Ureter (tissue), 1 donor: ENCODE measurements around the gene KIAA0040. TPM values are rescaled to one million over a fixed set of nuclear protein-coding genes. Genes with fewer than 3 reads are reported as not detected.

Experiments used
- DNase-seq: peaks from one replicate; pipeline ENCODE4 v3.0.0-alpha.2; 2020; ENCODE audit warnings: low spot score
- total RNA-seq: library from RNA; stranded (reverse); gene quantifications from one replicate; pipeline ENCODE4 v1.2.4, GENCODE V29; 2023
- donor health status: DM: yes; HTN: yes; CAD: no.

The KIAA0040 gene
- total RNA-seq, 1 donor from 2014 or later, result 25.3 TPM

- DNase-seq, result no peak
Measured at GRCh38 chr1:175171036-175171913, 21.3 kb downstream of the KIAA0040 start.

- no peak for DNase-seq
Measured at GRCh38 chr1:175169286-175170018, 23.1 kb downstream of the KIAA0040 start.

DNA sequence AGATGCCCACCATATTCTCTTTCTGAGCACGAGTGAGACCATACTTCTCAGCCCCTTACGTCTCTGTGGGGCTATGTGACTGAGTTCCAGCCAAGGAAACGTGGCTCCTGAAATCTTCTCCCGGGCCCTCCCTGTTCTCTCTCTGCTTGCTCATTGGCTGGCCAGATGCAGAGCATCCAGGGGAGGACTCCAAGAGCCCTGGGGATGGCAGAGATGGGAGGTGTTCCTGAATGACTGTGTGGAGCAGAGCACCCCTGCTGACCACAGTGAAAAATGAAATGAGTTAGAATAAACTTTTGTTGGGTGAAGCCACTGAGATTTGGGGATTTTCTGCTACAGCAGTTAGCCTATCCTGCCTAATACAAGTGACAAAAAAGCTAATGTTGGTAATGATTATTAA, 23.8 kb downstream of the KIAA0040 start:
- DNase-seq, result no peak

DNA sequence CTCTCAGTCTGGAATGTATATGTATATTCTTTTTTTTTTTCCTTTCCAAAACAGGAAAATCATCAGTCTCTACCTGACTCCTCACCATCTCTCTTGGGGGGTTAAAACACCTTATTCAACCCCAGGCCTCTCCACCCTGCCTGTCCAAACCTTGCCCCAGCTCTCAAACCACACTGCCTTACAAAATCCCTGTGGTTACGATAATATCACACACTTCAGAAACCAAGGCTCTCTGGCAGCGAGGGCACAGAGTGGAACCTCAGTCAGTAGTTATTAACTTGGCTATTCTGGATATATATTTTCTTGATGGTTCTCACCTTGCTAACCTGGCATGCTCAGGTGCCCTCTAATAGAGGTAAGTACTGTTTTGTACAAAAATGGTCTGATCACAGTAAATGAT, 24.7 kb downstream of the KIAA0040 start:
- no peak for DNase-seq

DNA sequence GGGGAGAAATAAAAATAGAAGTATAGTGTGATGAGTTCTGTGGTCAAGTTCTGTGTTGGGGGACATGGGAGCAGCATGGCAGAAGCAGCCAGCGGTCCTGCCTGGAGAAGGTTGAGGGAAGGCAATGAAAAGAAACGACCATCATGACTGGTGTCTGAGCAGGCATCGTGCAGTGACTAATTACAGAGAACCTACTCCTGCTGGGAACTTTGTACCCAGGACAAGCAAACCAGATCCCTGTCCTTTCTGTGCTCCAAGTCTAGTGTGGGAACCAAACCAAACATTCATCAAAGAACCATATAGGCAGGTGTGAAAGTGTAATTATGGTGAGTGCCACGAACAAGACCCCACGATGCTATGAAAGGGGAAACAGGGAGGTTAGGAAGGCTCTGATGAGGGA, 25.8 kb downstream of the KIAA0040 start:
- DNase-seq, result no peak

- DNase-seq, result no peak
Measured at GRCh38 chr1:175164751-175165150, 27.8 kb downstream of the KIAA0040 start.

- no peak for DNase-seq
Measured at GRCh38 chr1:175163702-175164101, 28.9 kb downstream of the KIAA0040 start.

- DNase-seq, result no peak
Measured at GRCh38 chr1:175162955-175163354, 29.6 kb downstream of the KIAA0040 start.

DNA sequence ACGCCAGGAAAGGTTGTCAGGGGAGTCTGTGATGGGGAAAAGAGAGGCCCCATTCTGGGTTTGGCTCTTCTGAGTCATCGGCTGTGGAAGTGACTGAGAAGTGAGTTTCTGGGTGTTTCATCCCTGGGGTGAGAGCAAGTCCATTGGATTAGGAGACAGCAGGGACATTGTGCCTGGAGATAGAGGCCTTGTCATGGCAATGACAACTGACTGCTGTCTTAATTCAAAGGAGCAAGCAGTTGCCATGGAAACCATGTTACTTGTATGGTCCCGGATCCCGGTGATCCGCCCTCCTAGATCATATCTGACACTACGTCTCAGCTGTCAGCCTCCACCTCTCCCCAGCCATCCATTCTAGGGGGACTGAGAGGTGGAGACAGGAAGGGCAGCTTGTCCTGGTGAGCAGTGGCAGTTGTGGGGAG, 34.4 kb downstream of the KIAA0040 start:
- DNase-seq, result no peak

DNA sequence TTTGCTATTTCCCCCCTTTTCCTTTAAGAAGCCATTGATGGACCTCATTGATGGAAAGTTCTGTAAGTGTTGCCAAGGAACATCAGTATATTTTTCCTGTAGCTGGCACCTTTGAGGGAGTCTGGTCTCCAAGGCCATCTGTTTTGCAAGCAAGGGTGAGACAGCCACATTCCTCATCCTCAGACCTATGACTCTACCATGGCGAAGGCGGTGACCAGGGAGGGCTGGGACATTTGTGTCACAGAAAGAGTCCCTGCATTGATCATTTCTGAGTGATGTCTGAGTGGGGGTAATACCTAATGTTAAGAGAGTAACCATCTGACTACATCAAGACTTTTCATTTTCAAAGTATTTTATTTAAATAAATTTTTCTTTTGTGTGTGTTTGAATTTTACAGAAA, 35.4 kb downstream of the KIAA0040 start:
- DNase-seq, result no peak

DNA sequence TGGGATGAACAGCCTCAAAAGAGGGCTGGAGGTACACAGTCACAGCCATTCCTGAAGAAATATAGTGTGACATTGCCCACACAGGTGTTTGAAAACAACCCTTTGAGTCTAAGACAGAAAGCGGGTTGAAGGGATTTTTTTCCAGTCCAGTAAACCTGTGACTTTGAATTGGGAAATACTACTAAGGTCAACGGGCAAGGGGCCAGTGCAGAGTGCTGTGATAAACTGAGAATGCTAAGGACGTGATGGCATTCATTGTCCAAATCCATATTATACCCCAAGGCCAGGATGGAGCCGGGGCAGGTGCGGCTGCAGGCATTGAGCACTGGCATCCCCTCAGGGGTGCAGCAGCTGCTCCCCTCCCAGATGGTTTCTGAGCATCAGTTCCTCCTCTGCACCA, 36.6 kb downstream of the KIAA0040 start:
- no peak for DNase-seq

- DNase-seq, result no peak
Measured at GRCh38 chr1:175155473-175155856, 37.1 kb downstream of the KIAA0040 start.

DNA sequence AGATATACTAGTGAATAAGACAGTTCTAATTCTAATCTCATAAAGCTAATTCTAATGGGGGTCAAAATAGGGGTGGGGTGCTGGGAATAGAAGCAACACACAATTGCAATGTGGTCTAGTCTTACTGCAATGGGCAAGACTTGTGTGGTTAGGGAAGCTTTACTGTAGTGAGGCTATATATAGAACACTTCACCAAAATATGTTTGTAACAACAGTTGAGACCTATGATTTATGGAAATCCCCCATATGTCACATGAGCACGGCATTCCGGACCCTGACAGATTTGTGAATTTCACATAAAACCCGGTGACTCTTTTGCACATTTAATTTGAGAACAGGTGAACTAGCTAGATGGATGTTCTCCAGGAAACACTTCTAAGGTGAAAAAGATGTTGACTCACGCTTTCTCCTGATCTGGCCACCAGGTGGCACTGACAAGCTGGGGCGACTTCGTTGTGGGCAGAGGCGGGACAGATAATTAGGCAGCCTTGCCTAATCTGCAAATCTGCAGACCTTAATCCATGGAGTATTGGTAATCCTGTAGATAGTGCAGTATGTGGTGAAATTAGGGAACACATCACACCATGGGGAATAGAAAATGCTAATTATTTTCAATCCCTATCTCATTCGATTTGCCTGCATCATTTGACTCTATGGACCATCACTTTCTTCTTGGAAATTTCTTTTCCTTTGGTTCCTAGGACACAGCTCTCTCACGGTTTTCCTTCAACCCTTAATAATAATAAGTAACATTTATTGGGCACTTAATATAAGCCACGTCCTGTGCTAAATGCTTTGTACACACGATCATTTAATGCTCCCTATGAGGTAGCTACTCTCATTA, 37.7 kb downstream of the KIAA0040 start:
- DNase-seq, result peak; percentile 77

DNA sequence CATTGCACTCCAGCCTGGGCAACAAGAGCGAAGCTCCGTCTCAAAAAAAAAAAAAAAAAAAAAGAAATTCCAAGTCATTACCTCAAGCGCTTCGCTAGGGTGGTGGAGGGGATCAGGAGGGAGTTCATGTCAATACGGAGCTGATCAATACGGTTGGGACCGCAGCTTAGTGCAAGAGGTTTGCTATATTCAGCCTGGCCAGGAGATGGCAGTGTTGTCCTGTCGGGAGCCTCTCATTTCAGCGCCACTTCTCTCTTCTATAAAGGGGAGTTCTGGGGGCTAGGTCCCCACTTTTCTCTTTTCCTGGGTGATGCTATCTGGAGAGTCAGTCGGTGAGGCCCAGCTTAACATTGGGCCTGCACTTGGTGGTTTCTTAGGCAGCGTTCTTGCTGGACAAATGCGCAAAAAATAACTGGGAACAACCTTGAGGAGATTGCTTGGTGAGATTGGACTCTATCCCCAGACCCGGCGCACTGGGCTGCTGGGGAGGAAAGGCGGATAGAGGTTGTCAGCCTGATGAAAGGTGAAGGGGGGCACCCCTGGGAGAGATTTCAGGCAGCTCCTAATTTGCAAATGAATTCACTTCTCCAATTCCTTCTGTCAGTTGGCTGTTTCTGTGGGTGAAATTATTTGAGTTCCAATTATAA, 40.4 kb downstream of the KIAA0040 start:
- peak; percentile 61 for DNase-seq

GRCh38 chr1:175150596-175151319, 41.8 kb downstream of the KIAA0040 start:
- no peak for DNase-seq

DNA sequence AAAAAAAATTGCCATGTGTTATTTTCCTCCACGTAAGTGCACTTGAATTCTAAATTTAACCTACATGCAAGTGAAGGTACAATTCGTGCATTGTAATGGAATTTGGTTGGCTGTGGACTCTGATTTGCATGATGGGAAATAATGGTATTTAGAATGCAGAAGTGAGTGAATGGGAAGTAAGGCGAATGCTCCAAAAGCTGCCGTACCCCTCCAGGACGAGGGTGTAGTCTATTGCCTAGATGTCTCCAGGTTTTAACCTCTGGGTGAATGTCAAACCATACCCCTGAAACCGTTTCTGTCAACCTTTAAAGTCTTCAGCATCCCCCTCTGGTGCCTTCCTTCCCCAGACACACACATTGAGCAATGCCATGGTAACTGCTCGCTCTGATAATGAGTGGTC, 44.5 kb downstream of the KIAA0040 start:
- DNase-seq, result no peak

- DNase-seq, result no peak
Measured at GRCh38 chr1:175147569-175147968, 45.0 kb downstream of the KIAA0040 start.

GRCh38 chr1:175146529-175147213, 45.9 kb downstream of the KIAA0040 start:
- peak; percentile 68 for DNase-seq

- no peak for DNase-seq
Measured at GRCh38 chr1:175145899-175146528, 46.6 kb downstream of the KIAA0040 start.

- no peak for DNase-seq
Measured at GRCh38 chr1:175138579-175138978, 54.0 kb downstream of the KIAA0040 start.
